Panc1 (cell line): ENCODE measurements around the gene ADCY7. TPM values are rescaled to one million over a fixed set of nuclear protein-coding genes. Genes with fewer than 3 reads are reported as not detected.

Experiments
- ATAC-seq: fragments of 200-7000 bp; cut with Tn5 transposase; 2 replicates; pipeline ENCODE4 v1.9.1; 2020; ENCODE audit warnings: mild to moderate bottlenecking, moderate library complexity
- BruUV-seq: library from RNA; stranded (reverse); fragments of 400-500 nt; replicated peaks from 2 replicates; lab custom pipeline; 2021; lab: Mats Ljungman, UMichigan
- CTCF ChIA-PET: fragments of 300-600 bp; sonication (Branson Sonifier 250); formaldehyde crosslinking; loops from one replicate; lab custom pipeline; 2022; ENCODE audit warnings: antibody characterized with exemption; lab: Charles Lee
- POLR2A ChIA-PET: fragments of 300-600 bp; sonication (Branson Sonifier 250); formaldehyde crosslinking; loops from one replicate; lab custom pipeline; 2022; ENCODE audit warnings: antibody characterized with exemption; lab: Charles Lee
- DNase-seq: peaks from one replicate; pipeline ENCODE4 v3.0.0-alpha.2; 2010; ENCODE audit warnings: low read depth, low spot score
- H3K27ac ChIP-seq: 2 replicates; pipeline ENCODE4 v1.5.1; 2011; ENCODE audit warnings: mild to moderate bottlenecking, low read length, inconsistent platforms
- H3K27me3 ChIP-seq: fragments of 200-500 bp; sonication (Bioruptor generic); 2 replicates; pipeline ENCODE4 v1.6.0; 2014; ENCODE audit warnings: low read length, inconsistent platforms; ENCODE audit not compliant: control insufficient read depth, insufficient read depth
- H3K36me3 ChIP-seq: fragments of 200-500 bp; sonication (Bioruptor generic); 2 replicates; pipeline ENCODE4 v1.5.1; 2014; ENCODE audit warnings: inconsistent platforms, mild to moderate bottlenecking, low read length, moderate library complexity; ENCODE audit not compliant: control insufficient read depth, insufficient read depth
- H3K4me1 ChIP-seq: 2 replicates; pipeline ENCODE4 v1.5.1; 2011; ENCODE audit warnings: inconsistent platforms, mild to moderate bottlenecking, low read length, moderate library complexity; ENCODE audit not compliant: control insufficient read depth, insufficient read depth
- H3K4me3 ChIP-seq, 2 experiments: 2 replicates each; pipeline ENCODE4 v1.5.1; 2011 to 2012; ENCODE audit warnings: low read depth in 2 of 2, low read length in 2 of 2, mild to moderate bottlenecking in 2 of 2, inconsistent platforms in 1 of 2, moderate library complexity in 1 of 2
- H3K9me3 ChIP-seq: fragments of 200-500 bp; sonication (Bioruptor generic); 2 replicates; pipeline ENCODE4 v1.5.1; 2014; ENCODE audit warnings: low read depth, mild to moderate bottlenecking, inconsistent platforms, low read length, moderate library complexity; ENCODE audit not compliant: control insufficient read depth, insufficient read depth
- CTCF ChIP-seq: fragments of 450-650 bp; IDR thresholded peaks from 2 replicates; pipeline ENCODE4 v1.5.1; 2017; ENCODE audit warnings: mild to moderate bottlenecking
- POLR2AphosphoS5 ChIP-seq: IDR thresholded peaks from 2 replicates; pipeline ENCODE4 v1.6.1; 2012; ENCODE audit warnings: mild to moderate bottlenecking, low read depth, low read length, moderate library complexity
- REST ChIP-seq, 2 experiments: IDR thresholded peaks; 2 replicates each; pipeline ENCODE4 v1.6.1; 2011 to 2012; ENCODE audit warnings: low read depth in 2 of 2, control low read depth in 1 of 2, low read length in 1 of 2, mild to moderate bottlenecking in 1 of 2, moderate library complexity in 1 of 2; ENCODE audit not compliant: insufficient read depth in 1 of 2
- SIN3A ChIP-seq: IDR thresholded peaks from 2 replicates; pipeline ENCODE4 v1.6.1; 2012; ENCODE audit warnings: low read depth, mild to moderate bottlenecking, low read length, moderate library complexity, borderline replicate concordance; ENCODE audit not compliant: insufficient read depth
- TCF7L2 ChIP-seq: IDR thresholded peaks from 2 replicates; pipeline ENCODE4 v1.6.1; 2011; ENCODE audit warnings: mild to moderate bottlenecking, low read depth, low read length, inconsistent platforms
- in situ Hi-C: cut with HindIII; loops from 2 replicates; pipeline ENCODE4 v1.10.0; 2016; ENCODE audit warnings: low sequenced_read_pairs, low pct_unique_long_range_greater_than_20kb
- intact Hi-C: fragments of 100-400 bp; cut with micrococcal nuclease; formaldehyde crosslinking; loops from one replicate; pipeline ENCODE4 v1.10.0; 2022; ENCODE audit not compliant: unreplicated experiment
- total RNA-seq: library from RNA; stranded (reverse); gene quantifications from one replicate; pipeline ENCODE4 v1.2.1, GENCODE V29; 2021; ENCODE audit not compliant: unreplicated experiment

The ADCY7 gene
- total RNA-seq, 1 experiment from 2014 or later, result 6.3 TPM

GRCh38 chr16:50286681-50287080 is 20.3 kb downstream of the ADCY7 start:
- intact Hi-C loops (no loop called here), in situ Hi-C loops (no loop called here)
- ATAC-seq, result no peak
- H3K4me3 ChIP-seq, result no peak overlapping the region
- no TSS peak for BruUV-seq
- DNase-seq, result no peak
- no peaks in the 10 kb centered on the region for H3K9me3 ChIP-seq
- H3K36me3 ChIP-seq, result no peaks in the 10 kb centered on the region
- H3K27ac ChIP-seq, result no peak overlapping the region
- ChIA-PET POLR2A (interaction anchor here (0.7 kb wide), 1 partner anchor 15 kb away, joined by 7 read pairs; no protein-coding TSS in a partner anchor), CTCF (interaction anchor here (0.7 kb wide), 1 partner anchor 9 kb away, joined by 20 read pairs; no protein-coding TSS in a partner anchor)
- no peak for TF ChIP-seq POLR2AphosphoS5
- TF ChIP-seq SIN3A, result no peak
- no peak for TF ChIP-seq TCF7L2
- TF ChIP-seq CTCF, result no peak
- no peak for TF ChIP-seq REST (IDR thresholded peaks at IDR 0.05; ENCODE audit: insufficient read depth in 1 of 2, low read depth in 2 of 2, low read length in 1 of 2)
- H3K27me3 ChIP-seq, result no peaks in the 10 kb centered on the region
- no peaks in the 10 kb centered on the region for H3K4me1 ChIP-seq

GRCh38 chr16:50288026-50288425 is 21.7 kb downstream of the ADCY7 start:
- Histone ChIP-seq H3K36me3 (no peaks in the 10 kb centered on the region), H3K4me1 (no peaks in the 10 kb centered on the region), H3K27ac (no peak overlapping the region), H3K27me3 (no peaks in the 10 kb centered on the region), H3K4me3 (no peak overlapping the region), H3K9me3 (no peaks in the 10 kb centered on the region)
- BruUV-seq, result no TSS peak
- ChIA-PET POLR2A (no interaction called here), CTCF (no interaction called here)
- ATAC-seq (no peak), DNase-seq (no peak)
- intact Hi-C loops (no loop called here), in situ Hi-C loops (no loop called here)
- TF ChIP-seq CTCF (no peak), SIN3A (no peak), TCF7L2 (no peak), REST (IDR thresholded peaks at IDR 0.05; ENCODE audit: insufficient read depth in 1 of 2, low read depth in 2 of 2, low read length in 1 of 2) (no peak), POLR2AphosphoS5 (no peak)
